Neutrophil (primary cell): Measurements from ENCODE around the gene C19orf25.

Experiments used
- H3K27ac ChIP-seq: fragments of 200-600 bp; sonication (generic); 2 replicates; pipeline ENCODE4 v1.5.1; 2016; ENCODE audit warnings: mild to moderate bottlenecking, moderate library complexity
- H3K27me3 ChIP-seq: fragments of 200-600 bp; sonication (generic); 2 replicates; pipeline ENCODE4 v1.6.0; 2016; ENCODE audit warnings: mild to moderate bottlenecking
- H3K36me3 ChIP-seq: fragments of 200-600 bp; sonication (generic); 2 replicates; pipeline ENCODE4 v1.5.1; 2017
- H3K4me1 ChIP-seq, 2 experiments: fragments of 200-600 bp in 1 of 2; sonication (generic) in 1 of 2; 1 replicate in 1 of 2; 2 replicates in 1 of 2; pipeline versions ENCODE4 v1.5.1 to v1.6.1; 2013 to 2016; ENCODE audit warnings: low read depth in 1 of 2, low read length in 1 of 2, mild to moderate bottlenecking in 1 of 2, moderate library complexity in 1 of 2; ENCODE audit not compliant: control insufficient read depth in 1 of 2, insufficient read depth in 1 of 2
- H3K4me3 ChIP-seq, 2 experiments: fragments of 200-600 bp in 1 of 2; sonication (generic) in 1 of 2; 1 replicate in 1 of 2; 2 replicates in 1 of 2; pipeline ENCODE4 v1.5.1; 2013 to 2016; ENCODE audit warnings: low read depth in 1 of 2, low read length in 1 of 2, mild to moderate bottlenecking in 1 of 2, moderate library complexity in 1 of 2
- H3K9me3 ChIP-seq: fragments of 200-600 bp; sonication (generic); 2 replicates; pipeline ENCODE4 v1.5.1; 2016
- CTCF ChIP-seq: fragments of 200-600 bp; sonication (generic); IDR thresholded peaks from 2 replicates; pipeline ENCODE4 v1.5.1; 2016; ENCODE audit warnings: antibody characterized with exemption

C19orf25 gene

GRCh38 chr19:1491114-1491848, 12.3 kb upstream of the C19orf25 start, which contains the start of gene REEP6:
REEP6 (plus strand) TSS chr19:1491181; CDS start chr19:1491270, 89 bp downstream.
- peak within 1 kb of the TSS; percentile 61 to 68 for H3K4me3 ChIP-seq
- peaks cover 13 to 21% of the 10 kb centered on the region in 2 experiments for H3K4me1 ChIP-seq
- H3K9me3 ChIP-seq = peaks cover 8% of the 10 kb centered on the region
- peaks cover 72% of the 10 kb centered on the region for H3K27me3 ChIP-seq
- peak within 1 kb of the TSS; percentile 27 for H3K27ac ChIP-seq
- H3K36me3 ChIP-seq = no peaks in the 10 kb centered on the region
- no peak for TF ChIP-seq CTCF

- no peak for TF ChIP-seq CTCF
- Histone ChIP-seq H3K4me1 (peaks cover 13 to 21% of the 10 kb centered on the region in 2 experiments), H3K9me3 (peaks cover 8% of the 10 kb centered on the region), H3K27me3 (peaks cover 67% of the 10 kb centered on the region), H3K4me3 (peak within 1 kb of the TSS; percentile 61 to 68), H3K36me3 (no peaks in the 10 kb centered on the region), H3K27ac (peak within 1 kb of the TSS; percentile 27)
These were observed 11.5 kb upstream of the C19orf25 start, which contains the start of gene PCSK4 for GRCh38 chr19:1490311-1491113. PCSK4 (minus strand) TSS chr19:1490350; CDS start chr19:1490346, 4 bp downstream.

GRCh38 chr19:1489463-1490310, 10.7 kb upstream of the C19orf25 start:
- no peak for TF ChIP-seq CTCF
- Histone ChIP-seq H3K4me1 (peaks cover 13 to 21% of the 10 kb centered on the region in 2 experiments), H3K4me3 (peak overlapping the region; percentile 61 to 68), H3K27me3 (peaks cover 67% of the 10 kb centered on the region), H3K36me3 (no peaks in the 10 kb centered on the region), H3K9me3 (peaks cover 8% of the 10 kb centered on the region), H3K27ac (no peak overlapping the region)

- H3K4me1 ChIP-seq = peaks cover 13 to 21% of the 10 kb centered on the region in 2 experiments
- no peak overlapping the region for H3K4me3 ChIP-seq
- H3K27ac ChIP-seq = no peak overlapping the region
- peaks cover 53% of the 10 kb centered on the region for H3K27me3 ChIP-seq
- TF ChIP-seq CTCF = no peak
- H3K36me3 ChIP-seq = no peaks in the 10 kb centered on the region
- H3K9me3 ChIP-seq = peaks cover 8% of the 10 kb centered on the region
These were observed 9.2 kb upstream of the C19orf25 start for GRCh38 chr19:1488282-1488601.

- TF ChIP-seq CTCF = no peak
- Histone ChIP-seq H3K27ac (no peak overlapping the region), H3K36me3 (no peaks in the 10 kb centered on the region), H3K9me3 (peaks cover 8% of the 10 kb centered on the region), H3K4me3 (no peak overlapping the region), H3K4me1 (peaks cover 13 to 21% of the 10 kb centered on the region in 2 experiments), H3K27me3 (peaks cover 48% of the 10 kb centered on the region)
These were observed 8.7 kb upstream of the C19orf25 start for GRCh38 chr19:1487576-1488281.
